Calu3 (cell line): ENCODE data around the gene DPEP3. TPM values are rescaled to one million over a fixed set of nuclear protein-coding genes. Genes with fewer than 3 reads are reported as not detected.

ENCODE experiments used
- BruUV-seq: library from RNA; stranded (reverse); fragments of 400-500 nt; replicated peaks from 2 replicates; lab custom pipeline; 2021; lab: Mats Ljungman, UMichigan
- CTCF ChIA-PET: fragments of 300-600 bp; sonication (Branson Sonifier 250); formaldehyde crosslinking; loops from one replicate; lab custom pipeline; 2022; ENCODE audit warnings: antibody characterized with exemption; lab: Charles Lee
- DNase-seq: peaks from one replicate; pipeline ENCODE4 v3.0.0; 2022
- H3K27ac Mint-ChIP-seq: one replicate; pipeline ENCODE4 v1.8.0; 2022; ENCODE audit warnings: mixed read lengths; ENCODE audit not compliant: unreplicated experiment
- H3K27me3 Mint-ChIP-seq: one replicate; pipeline ENCODE4 v1.8.0; 2022; ENCODE audit warnings: mixed read lengths; ENCODE audit not compliant: unreplicated experiment
- H3K36me3 Mint-ChIP-seq: one replicate; pipeline ENCODE4 v1.8.0; 2022; ENCODE audit warnings: mild to moderate bottlenecking, moderate library complexity, mixed read lengths; ENCODE audit not compliant: insufficient read depth, unreplicated experiment
- H3K4me1 Mint-ChIP-seq: one replicate; pipeline ENCODE4 v1.8.0; 2022; ENCODE audit warnings: mild to moderate bottlenecking, low read depth, mixed read lengths; ENCODE audit not compliant: unreplicated experiment
- H3K4me3 Mint-ChIP-seq: one replicate; pipeline ENCODE4 v1.8.0; 2022; ENCODE audit warnings: mild to moderate bottlenecking, low read depth, moderate library complexity, mixed read lengths; ENCODE audit not compliant: unreplicated experiment
- H3K9me3 Mint-ChIP-seq: one replicate; pipeline ENCODE4 v1.8.0; 2022; ENCODE audit warnings: low read depth, mixed read lengths; ENCODE audit not compliant: unreplicated experiment
- intact Hi-C: fragments of 100-400 bp; cut with micrococcal nuclease; formaldehyde crosslinking; loops from one replicate; pipeline ENCODE4 v1.10.0; 2022; ENCODE audit not compliant: unreplicated experiment
- total RNA-seq: library from RNA; stranded (reverse); gene quantifications from 2 replicates; pipeline ENCODE4 v1.2.3, GENCODE V29; 2022
- TF ChIP-seq, protein P1 (sequence below): fragments of 200-600 bp; IDR thresholded peaks from one replicate; pipeline ENCODE4 v1.8.0; 2022; ENCODE audit warnings: antibody characterized with exemption; ENCODE audit not compliant: unreplicated experiment

The DPEP3 gene
- total RNA-seq, 1 experiment from 2014 or later, result not detected

GRCh38 chr16:67963292-67963661, 17.0 kb downstream of the DPEP3 start:
- Mint-ChIP-seq H3K36me3 (peaks cover 24% of the 10 kb centered on the region), H3K4me1 (peaks cover 10% of the 10 kb centered on the region), H3K9me3 (no peaks in the 10 kb centered on the region), H3K27me3 (no peaks in the 10 kb centered on the region), H3K4me3 (no peak overlapping the region), H3K27ac (no peak overlapping the region)
- CTCF ChIA-PET, result no interaction called here
- TF ChIP-seq, protein P1, sequence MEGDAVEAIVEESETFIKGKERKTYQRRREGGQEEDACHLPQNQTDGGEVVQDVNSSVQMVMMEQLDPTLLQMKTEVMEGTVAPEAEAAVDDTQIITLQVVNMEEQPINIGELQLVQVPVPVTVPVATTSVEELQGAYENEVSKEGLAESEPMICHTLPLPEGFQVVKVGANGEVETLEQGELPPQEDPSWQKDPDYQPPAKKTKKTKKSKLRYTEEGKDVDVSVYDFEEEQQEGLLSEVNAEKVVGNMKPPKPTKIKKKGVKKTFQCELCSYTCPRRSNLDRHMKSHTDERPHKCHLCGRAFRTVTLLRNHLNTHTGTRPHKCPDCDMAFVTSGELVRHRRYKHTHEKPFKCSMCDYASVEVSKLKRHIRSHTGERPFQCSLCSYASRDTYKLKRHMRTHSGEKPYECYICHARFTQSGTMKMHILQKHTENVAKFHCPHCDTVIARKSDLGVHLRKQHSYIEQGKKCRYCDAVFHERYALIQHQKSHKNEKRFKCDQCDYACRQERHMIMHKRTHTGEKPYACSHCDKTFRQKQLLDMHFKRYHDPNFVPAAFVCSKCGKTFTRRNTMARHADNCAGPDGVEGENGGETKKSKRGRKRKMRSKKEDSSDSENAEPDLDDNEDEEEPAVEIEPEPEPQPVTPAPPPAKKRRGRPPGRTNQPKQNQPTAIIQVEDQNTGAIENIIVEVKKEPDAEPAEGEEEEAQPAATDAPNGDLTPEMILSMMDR, result no peak
- intact Hi-C loops, result no loop called here
- DNase-seq, result no peak
- no TSS peak for BruUV-seq

GRCh38 chr16:67962135-67962534, 18.2 kb downstream of the DPEP3 start:
- TF ChIP-seq, protein P1, result no peak
- no peaks in the 10 kb centered on the region for H3K27me3 Mint-ChIP-seq

GRCh38 chr16:67961551-67961957, 18.7 kb downstream of the DPEP3 start:
- intact Hi-C loops, result no loop called here

More at GRCh38 chr16:67962135-67962534, 18.2 kb downstream of the DPEP3 start:
- Mint-ChIP-seq H3K4me1 (peaks cover 4% of the 10 kb centered on the region), H3K27ac (no peak overlapping the region), H3K9me3 (no peaks in the 10 kb centered on the region), H3K4me3 (no peak overlapping the region), H3K36me3 (peaks cover 13% of the 10 kb centered on the region)
- CTCF ChIA-PET, result no interaction called here
- intact Hi-C loops, result no loop called here
- no peak for DNase-seq
- BruUV-seq, result no TSS peak

DNA sequence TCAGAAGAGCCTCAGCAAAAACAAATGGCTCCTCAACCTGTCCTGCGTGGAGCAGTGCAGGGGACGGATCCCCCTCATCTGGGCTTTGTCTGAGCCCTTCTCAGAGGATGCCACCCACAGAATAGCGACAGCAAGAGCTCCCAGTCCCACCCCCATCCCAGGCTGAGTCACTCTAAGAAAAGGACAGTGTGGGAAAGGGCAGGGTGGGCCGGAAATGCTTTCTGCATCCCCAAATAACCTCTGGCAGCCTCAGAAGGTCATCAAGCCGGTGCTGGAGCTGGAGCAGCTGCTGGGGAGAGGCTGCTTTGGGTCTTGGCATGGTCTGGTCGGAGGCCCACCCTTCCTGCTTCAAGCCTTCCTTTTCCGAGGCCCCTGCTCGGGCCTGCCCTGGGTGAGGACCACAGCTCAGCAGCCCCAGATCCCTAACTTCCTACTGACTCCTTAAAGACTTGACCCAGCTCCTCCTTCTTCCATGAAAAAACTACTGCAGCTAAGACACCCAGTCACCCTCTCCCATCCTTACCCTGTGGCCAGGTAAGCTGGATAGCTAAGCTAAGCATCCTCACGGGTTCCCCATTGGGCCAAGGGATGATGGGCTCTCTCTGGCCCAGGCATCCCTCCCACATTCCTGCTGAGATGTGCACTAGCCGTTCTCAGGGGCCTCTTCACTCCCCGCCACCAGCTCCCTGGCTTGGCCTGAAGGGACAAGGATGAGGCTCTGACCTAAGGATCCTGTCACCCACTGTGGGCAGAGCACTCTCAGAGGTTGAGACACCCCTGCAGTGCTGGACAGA, 20.6 kb downstream of the DPEP3 start:
- intact Hi-C loops, result no loop called here
- Mint-ChIP-seq H3K27ac (no peak overlapping the region), H3K27me3 (no peaks in the 10 kb centered on the region), H3K9me3 (no peaks in the 10 kb centered on the region), H3K4me3 (no peak overlapping the region), H3K36me3 (peaks cover 6% of the 10 kb centered on the region), H3K4me1 (no peaks in the 10 kb centered on the region)
- no TSS peak for BruUV-seq
- TF ChIP-seq, protein P1, result no peak
- CTCF ChIA-PET, result no interaction called here
- no peak for DNase-seq

More at GRCh38 chr16:67961551-67961957, 18.7 kb downstream of the DPEP3 start:
- Mint-ChIP-seq H3K9me3 (no peaks in the 10 kb centered on the region), H3K27ac (no peak overlapping the region), H3K36me3 (peaks cover 9% of the 10 kb centered on the region), H3K27me3 (no peaks in the 10 kb centered on the region), H3K4me1 (no peaks in the 10 kb centered on the region), H3K4me3 (no peak overlapping the region)
- no TSS peak for BruUV-seq
- TF ChIP-seq, protein P1, result no peak
- CTCF ChIA-PET, result interaction anchor here (0.5 to 1.1 kb wide), 2 partner anchors 79 to 90 kb away, joined by 3 to 5 read pairs; no protein-coding TSS in a partner anchor
- peak; percentile 45 for DNase-seq
